ENCODE results near the gene JAZF1. TPM values are rescaled to one million over a fixed set of nuclear protein-coding genes. Genes with fewer than 3 reads are reported as not detected.

The JAZF1 gene
- total and polyA plus RNA-seq, 9 of the 15 experiments (the other 6 are each of a cell fraction or from before 2014, with no cell fraction given), result 0.04 to 0.64 (median 0.11) TPM; not detected in 3

- BruUV-seq (replicated peaks), result no TSS peak
- intact Hi-C loops (cut with micrococcal nuclease), result no loop called here
- in situ Hi-C loops (cut with MboI), result no loop called here
- Histone ChIP-seq H3K36me3 (ENCODE audit: control insufficient read depth, insufficient read depth, low read length) (no peaks in the 10 kb centered on the region), H3K4me3 (no peak overlapping the region), H3K4me2 (ENCODE audit: insufficient read depth, low read length) (no peak overlapping the region), H3K27me3 (ENCODE audit: control insufficient read depth in 2 of 2, insufficient read depth in 2 of 2, low read length in 2 of 2) (peaks cover 10 to 18% of the 10 kb centered on the region in 2 experiments; a peak in 3 of 5 replicates), H3K9ac (ENCODE audit: insufficient read depth in 1 of 2, low read depth in 2 of 2, low read length in 2 of 2) (no peak overlapping the region), H3K4me1 (replicated peaks in 1 of 2; ENCODE audit: control insufficient read depth in 2 of 2, insufficient read depth in 2 of 2, low read length in 2 of 2) (no peaks in the 10 kb centered on the region), H3K9me1 (ENCODE audit: control insufficient read depth, insufficient read depth, low read length) (no peaks in the 10 kb centered on the region), H4K20me1 (replicated peaks; ENCODE audit: control insufficient read depth, insufficient read depth, low read length) (no peaks in the 10 kb centered on the region; the same call in 1 of the 2 replicates), H3K27ac (ENCODE audit: extremely low read depth, low read depth, low read length) (no peak overlapping the region), H3K9me3 (replicated peaks; ENCODE audit: control insufficient read depth, insufficient read depth, low read depth, low read length) (no peaks in the 10 kb centered on the region), H3K79me2 (ENCODE audit: control insufficient read depth, insufficient read depth, low read length) (no peaks in the 10 kb centered on the region), H2AFZ (ENCODE audit: low read depth, low read length) (no peak overlapping the region)
- no peak for FAIRE-seq
- WGBS (ENCODE audit: insufficient coverage, low coverage, missing lambda C conversion rate), result 0% methylated on average over 5 of the region's 5 CpGs
- POLR2A ChIA-PET, result no interaction called here
- TF ChIP-seq KDM2B (CRISPR knock-in tag; IDR thresholded peaks at IDR 0.05) (no peak), HCFC1 (IDR thresholded peaks at IDR 0.05; ENCODE audit: low read depth, low read length) (no peak), BHLHE40 (IDR thresholded peaks at IDR 0.05; ENCODE audit: low read length) (no peak), ZNF217 (CRISPR knock-in tag; IDR thresholded peaks at IDR 0.05) (no peak)
- CTCF ChIA-PET (ENCODE audit: low intra/inter-chr PET ratio), result no interaction called here
- DNase-seq (ENCODE audit: extremely low read depth in 1 of 4, low spot score in 3 of 4), result no peak
- ATAC-seq, result no peak
Measured at GRCh38 chr7:27917774-27918314, 262.8 kb downstream of the JAZF1 start.

- H3K4me2 ChIP-seq (ENCODE audit: insufficient read depth, low read length), result no peak overlapping the region
- H3K9me3 ChIP-seq (replicated peaks; ENCODE audit: control insufficient read depth, insufficient read depth, low read depth, low read length), result no peaks in the 10 kb centered on the region
- ChIA-PET POLR2A (no interaction called here), CTCF (ENCODE audit: low intra/inter-chr PET ratio) (no interaction called here)
- H3K36me3 ChIP-seq (ENCODE audit: control insufficient read depth, insufficient read depth, low read length), result no peaks in the 10 kb centered on the region
- FAIRE-seq, result no peak
- H3K27me3 ChIP-seq (ENCODE audit: control insufficient read depth in 2 of 2, insufficient read depth in 2 of 2, low read length in 2 of 2), result peaks cover 7 to 16% of the 10 kb centered on the region in 2 experiments; a peak in 3 of 5 replicates
- H3K9ac ChIP-seq (ENCODE audit: insufficient read depth in 1 of 2, low read depth in 2 of 2, low read length in 2 of 2), result no peak overlapping the region
- no peak overlapping the region for H3K4me3 ChIP-seq
- H3K4me1 ChIP-seq (replicated peaks in 1 of 2; ENCODE audit: control insufficient read depth in 2 of 2, insufficient read depth in 2 of 2, low read length in 2 of 2), result no peaks in the 10 kb centered on the region
- intact Hi-C loops (cut with micrococcal nuclease), result no loop called here
- H4K20me1 ChIP-seq (replicated peaks; ENCODE audit: control insufficient read depth, insufficient read depth, low read length), result no peaks in the 10 kb centered on the region; the same call in 1 of the 2 replicates
- no peak for DNase-seq (ENCODE audit: extremely low read depth in 1 of 4, low spot score in 3 of 4)
- no peaks in the 10 kb centered on the region for H3K79me2 ChIP-seq (ENCODE audit: control insufficient read depth, insufficient read depth, low read length)
- no peaks in the 10 kb centered on the region for H3K9me1 ChIP-seq (ENCODE audit: control insufficient read depth, insufficient read depth, low read length)
- in situ Hi-C loops (cut with MboI), result no loop called here
- WGBS (ENCODE audit: insufficient coverage, low coverage, missing lambda C conversion rate), result 0% methylated on average over 2 of the region's 2 CpGs
- ATAC-seq, result no peak
- no peak overlapping the region for H3K27ac ChIP-seq (ENCODE audit: extremely low read depth, low read depth, low read length)
- no peak overlapping the region for H2AFZ ChIP-seq (ENCODE audit: low read depth, low read length)
- no TSS peak for BruUV-seq (replicated peaks)
- no peak for TF ChIP-seq ARID1B (IDR thresholded peaks at IDR 0.05)
- TF ChIP-seq, protein P1, sequence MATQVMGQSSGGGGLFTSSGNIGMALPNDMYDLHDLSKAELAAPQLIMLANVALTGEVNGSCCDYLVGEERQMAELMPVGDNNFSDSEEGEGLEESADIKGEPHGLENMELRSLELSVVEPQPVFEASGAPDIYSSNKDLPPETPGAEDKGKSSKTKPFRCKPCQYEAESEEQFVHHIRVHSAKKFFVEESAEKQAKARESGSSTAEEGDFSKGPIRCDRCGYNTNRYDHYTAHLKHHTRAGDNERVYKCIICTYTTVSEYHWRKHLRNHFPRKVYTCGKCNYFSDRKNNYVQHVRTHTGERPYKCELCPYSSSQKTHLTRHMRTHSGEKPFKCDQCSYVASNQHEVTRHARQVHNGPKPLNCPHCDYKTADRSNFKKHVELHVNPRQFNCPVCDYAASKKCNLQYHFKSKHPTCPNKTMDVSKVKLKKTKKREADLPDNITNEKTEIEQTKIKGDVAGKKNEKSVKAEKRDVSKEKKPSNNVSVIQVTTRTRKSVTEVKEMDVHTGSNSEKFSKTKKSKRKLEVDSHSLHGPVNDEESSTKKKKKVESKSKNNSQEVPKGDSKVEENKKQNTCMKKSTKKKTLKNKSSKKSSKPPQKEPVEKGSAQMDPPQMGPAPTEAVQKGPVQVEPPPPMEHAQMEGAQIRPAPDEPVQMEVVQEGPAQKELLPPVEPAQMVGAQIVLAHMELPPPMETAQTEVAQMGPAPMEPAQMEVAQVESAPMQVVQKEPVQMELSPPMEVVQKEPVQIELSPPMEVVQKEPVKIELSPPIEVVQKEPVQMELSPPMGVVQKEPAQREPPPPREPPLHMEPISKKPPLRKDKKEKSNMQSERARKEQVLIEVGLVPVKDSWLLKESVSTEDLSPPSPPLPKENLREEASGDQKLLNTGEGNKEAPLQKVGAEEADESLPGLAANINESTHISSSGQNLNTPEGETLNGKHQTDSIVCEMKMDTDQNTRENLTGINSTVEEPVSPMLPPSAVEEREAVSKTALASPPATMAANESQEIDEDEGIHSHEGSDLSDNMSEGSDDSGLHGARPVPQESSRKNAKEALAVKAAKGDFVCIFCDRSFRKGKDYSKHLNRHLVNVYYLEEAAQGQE (IDR thresholded peaks at IDR 0.05; ENCODE audit: borderline replicate concordance), result no peak
- TF ChIP-seq, protein P1 (CRISPR knock-in tag; IDR thresholded peaks at IDR 0.05; ENCODE audit: low read depth), result no peak
- no peak for TF ChIP-seq POLR2G (IDR thresholded peaks at IDR 0.05; ENCODE audit: low read depth, low read length)
- TF ChIP-seq DLX4 (CRISPR knock-in tag; IDR thresholded peaks at IDR 0.05), result no peak
Measured at GRCh38 chr7:27917119-27917518, 263.5 kb downstream of the JAZF1 start.

Measured in K562 (cell line).